Effector memory CD8-positive, alpha-beta T cell (primary cell): Measurements from ENCODE around the gene ZC3H8.
"Not testable (repeated sequence)": the region's sequence is repeated elsewhere in the genome, so short reads cannot be mapped to it uniquely, and the experiment has no call there.

Experiments
- ATAC-seq: fragments of 150-1000 bp; cut with Tn5 transposase; replicated peaks from 2 replicates; pipeline ENCODE4 v1.10.0; 2021; ENCODE audit warnings: mild to moderate bottlenecking, moderate library complexity
- DNase-seq, 3 experiments: peaks; one replicate each; pipeline ENCODE4 v3.0.0; 2021
- H3K27ac Mint-ChIP-seq, 2 donors: one replicate each; pipeline ENCODE4 v1.8.0; 2022; ENCODE audit warnings: mild to moderate bottlenecking in 2 of 2, mixed read lengths in 2 of 2, moderate library complexity in 2 of 2
- H3K27me3 Mint-ChIP-seq, 2 donors: one replicate each; pipeline ENCODE4 v1.8.0; 2022; ENCODE audit warnings: mixed read lengths in 2 of 2
- H3K36me3 Mint-ChIP-seq: one replicate; pipeline ENCODE4 v1.8.0; 2022; ENCODE audit warnings: mild to moderate bottlenecking, moderate library complexity, mixed read lengths; ENCODE audit not compliant: insufficient read depth
- H3K4me1 Mint-ChIP-seq, 2 donors: one replicate each; pipeline ENCODE4 v1.8.0; 2022; ENCODE audit warnings: low read depth in 2 of 2, mixed read lengths in 2 of 2
- H3K4me3 Mint-ChIP-seq, 2 donors: one replicate each; pipeline ENCODE4 v1.8.0; 2022; ENCODE audit warnings: mild to moderate bottlenecking in 2 of 2, mixed read lengths in 2 of 2, moderate library complexity in 2 of 2
- H3K9me3 Mint-ChIP-seq, 2 donors: one replicate each; pipeline ENCODE4 v1.8.0; 2022; ENCODE audit warnings: mixed read lengths in 2 of 2

The ZC3H8 gene

DNA sequence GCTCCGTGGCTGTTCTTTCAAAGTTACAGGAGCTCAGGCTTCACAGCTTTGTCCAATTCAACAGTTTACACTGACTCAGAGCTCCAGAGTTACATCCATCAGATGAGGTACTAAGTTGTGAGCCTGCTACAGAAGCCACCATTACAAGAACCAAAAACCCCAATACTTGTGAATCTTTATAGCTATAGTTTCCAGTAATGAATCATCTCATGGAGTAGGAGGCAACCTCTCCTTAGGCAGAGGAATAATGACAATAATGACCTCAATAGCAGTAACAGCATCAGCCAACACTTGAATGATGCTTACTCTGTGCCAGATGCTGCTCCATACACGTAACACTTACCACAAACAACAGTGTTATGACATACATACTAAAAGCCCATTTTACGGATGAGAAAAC is 3.6 kb downstream of the ZC3H8 start:
- Mint-ChIP-seq H3K4me1 (peaks cover 4 to 11% of the 10 kb centered on the region in 2 donors), H3K36me3 (peaks cover 27% of the 10 kb centered on the region), H3K9me3 (no peaks in the 10 kb centered on the region), H3K27ac (no peak overlapping the region), H3K4me3 (no peak overlapping the region), H3K27me3 (no peaks in the 10 kb centered on the region)
- no peak for DNase-seq
- ATAC-seq: no peak

- no peak overlapping the region for H3K4me3 Mint-ChIP-seq
- no peaks in the 10 kb centered on the region for H3K27me3 Mint-ChIP-seq
- peaks cover 21% of the 10 kb centered on the region for H3K36me3 Mint-ChIP-seq
- H3K4me1 Mint-ChIP-seq: peaks cover 0 to 13% of the 10 kb centered on the region in 2 donors
- H3K27ac Mint-ChIP-seq: no peak overlapping the region
- ATAC-seq (no peak), DNase-seq (no peak)
- no peaks in the 10 kb centered on the region for H3K9me3 Mint-ChIP-seq
These were observed 10.0 kb downstream of the ZC3H8 start for GRCh38 chr2:112244854-112245253.

GRCh38 chr2:112243233-112243632 is 11.6 kb downstream of the ZC3H8 start:
- no peaks in the 10 kb centered on the region for H3K9me3 Mint-ChIP-seq
- DNase-seq (no peak), ATAC-seq (no peak)
- no peaks in the 10 kb centered on the region for H3K27me3 Mint-ChIP-seq
- H3K27ac Mint-ChIP-seq: no peak overlapping the region
- H3K4me1 Mint-ChIP-seq: peaks cover 0 to 13% of the 10 kb centered on the region in 2 donors
- no peak overlapping the region for H3K4me3 Mint-ChIP-seq
- H3K36me3 Mint-ChIP-seq: peaks cover 17% of the 10 kb centered on the region

GRCh38 chr2:112242384-112242783 is 12.5 kb downstream of the ZC3H8 start:
- Mint-ChIP-seq H3K4me1 (peaks cover 0 to 13% of the 10 kb centered on the region in 2 donors), H3K27ac (no peak overlapping the region), H3K4me3 (no peak overlapping the region), H3K9me3 (no peaks in the 10 kb centered on the region), H3K27me3 (no peaks in the 10 kb centered on the region), H3K36me3 (peaks cover 18% of the 10 kb centered on the region)
- ATAC-seq: no peak
- no peak for DNase-seq

DNA sequence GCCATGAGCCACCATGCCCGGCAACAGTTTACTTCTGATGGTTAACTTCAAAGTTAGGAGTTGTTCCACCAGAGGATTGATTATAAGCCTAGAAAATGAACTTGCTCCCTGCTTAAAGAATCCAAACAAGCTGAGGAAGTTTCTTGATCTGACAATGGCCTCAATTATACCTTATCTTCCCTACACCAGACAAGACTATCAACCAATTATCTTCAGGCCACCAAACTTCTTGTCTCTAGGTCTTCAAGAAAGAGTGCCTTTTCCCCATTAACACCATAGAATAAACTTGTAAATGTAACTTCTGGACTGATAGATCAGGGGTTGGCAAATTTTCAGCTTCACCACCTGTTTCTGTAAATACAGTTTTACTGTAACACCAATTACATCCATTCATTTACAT is 15.0 kb downstream of the ZC3H8 start:
- Mint-ChIP-seq H3K4me1 (peaks cover 0 to 13% of the 10 kb centered on the region in 2 donors), H3K36me3 (peaks cover 21% of the 10 kb centered on the region), H3K27me3 (no peaks in the 10 kb centered on the region), H3K4me3 (no peak overlapping the region), H3K27ac (no peak overlapping the region), H3K9me3 (no peaks in the 10 kb centered on the region)
- ATAC-seq (no peak), DNase-seq (no peak)

DNA sequence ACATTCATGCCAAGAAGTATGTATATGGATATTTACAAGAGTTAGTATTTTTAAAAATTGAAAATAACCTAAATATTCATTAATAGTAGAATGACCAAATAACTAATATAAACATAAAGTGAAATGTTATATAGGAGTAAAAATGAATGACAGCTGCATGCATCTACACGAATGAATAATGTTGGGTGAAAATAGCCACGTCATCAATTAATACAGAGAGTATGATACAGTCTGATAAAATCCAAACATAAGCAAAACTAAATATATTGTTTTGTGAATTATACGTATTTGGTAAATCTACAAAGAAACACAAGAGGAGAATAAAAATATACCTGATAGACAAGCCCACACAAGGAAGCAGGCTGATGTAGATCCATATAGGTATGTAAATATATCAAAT is 24.5 kb downstream of the ZC3H8 start:
- Mint-ChIP-seq H3K4me3 (no peak overlapping the region), H3K4me1 (no peaks in the 10 kb centered on the region), H3K27ac (no peak overlapping the region), H3K27me3 (no peaks in the 10 kb centered on the region), H3K9me3 (no peaks in the 10 kb centered on the region), H3K36me3 (peaks cover 23% of the 10 kb centered on the region)
- ATAC-seq: no peak
- DNase-seq: no peak

GRCh38 chr2:112229348-112229747 is 25.5 kb downstream of the ZC3H8 start:
- ATAC-seq: no peak
- Mint-ChIP-seq H3K4me3 (no peak overlapping the region), H3K4me1 (no peaks in the 10 kb centered on the region), H3K36me3 (peaks cover 18% of the 10 kb centered on the region), H3K27ac (no peak overlapping the region), H3K27me3 (no peaks in the 10 kb centered on the region), H3K9me3 (no peaks in the 10 kb centered on the region)
- no peak for DNase-seq

- DNase-seq (no peak), ATAC-seq (no peak)
- no peaks in the 10 kb centered on the region for H3K4me1 Mint-ChIP-seq
- no peak overlapping the region for H3K4me3 Mint-ChIP-seq
- H3K27ac Mint-ChIP-seq: no peak overlapping the region
- H3K27me3 Mint-ChIP-seq: no peaks in the 10 kb centered on the region
- peaks cover 11% of the 10 kb centered on the region for H3K36me3 Mint-ChIP-seq
- H3K9me3 Mint-ChIP-seq: peaks cover 4 to 12% of the 10 kb centered on the region in 2 donors
These were observed 34.0 kb downstream of the ZC3H8 start for GRCh38 chr2:112220831-112221230.

DNA sequence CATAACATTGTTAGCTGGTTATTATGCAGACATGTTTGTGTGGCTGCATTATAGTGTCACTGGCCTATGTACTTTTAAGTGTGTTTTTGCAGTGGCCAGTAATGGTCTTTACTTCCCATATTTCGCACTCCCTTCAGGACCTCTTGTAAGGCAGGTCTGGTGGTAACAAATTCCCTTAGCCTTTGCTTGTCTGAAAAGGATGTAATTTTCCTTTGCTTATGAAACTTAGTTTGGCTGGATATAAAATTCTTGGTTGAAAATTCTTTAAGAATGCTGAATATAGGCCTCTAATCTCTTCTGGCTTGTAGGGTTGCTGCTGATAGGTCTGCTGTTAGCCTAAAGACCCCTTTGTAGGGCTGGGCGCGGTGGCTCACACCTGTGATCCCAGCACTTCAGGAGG is 34.7 kb downstream of the ZC3H8 start:
- Mint-ChIP-seq H3K9me3 (peaks cover 4 to 12% of the 10 kb centered on the region in 2 donors), H3K4me3 (no peak overlapping the region)

GRCh38 chr2:112217854-112218253 is 37.0 kb downstream of the ZC3H8 start:
- Mint-ChIP-seq H3K27me3 (no peaks in the 10 kb centered on the region), H3K4me1 (no peaks in the 10 kb centered on the region), H3K4me3 (no peak overlapping the region), H3K27ac (no peak overlapping the region), H3K9me3 (peaks cover 4 to 12% of the 10 kb centered on the region in 2 donors), H3K36me3 (peaks cover 10% of the 10 kb centered on the region)
- no peak for ATAC-seq
- DNase-seq: no peak

More for the DNA sequence above, 34.7 kb downstream of the ZC3H8 start:
- Mint-ChIP-seq H3K36me3 (peaks cover 9% of the 10 kb centered on the region), H3K4me1 (no peaks in the 10 kb centered on the region), H3K27me3 (no peaks in the 10 kb centered on the region), H3K27ac (no peak overlapping the region)
- no peak for ATAC-seq
- DNase-seq: no peak

DNA sequence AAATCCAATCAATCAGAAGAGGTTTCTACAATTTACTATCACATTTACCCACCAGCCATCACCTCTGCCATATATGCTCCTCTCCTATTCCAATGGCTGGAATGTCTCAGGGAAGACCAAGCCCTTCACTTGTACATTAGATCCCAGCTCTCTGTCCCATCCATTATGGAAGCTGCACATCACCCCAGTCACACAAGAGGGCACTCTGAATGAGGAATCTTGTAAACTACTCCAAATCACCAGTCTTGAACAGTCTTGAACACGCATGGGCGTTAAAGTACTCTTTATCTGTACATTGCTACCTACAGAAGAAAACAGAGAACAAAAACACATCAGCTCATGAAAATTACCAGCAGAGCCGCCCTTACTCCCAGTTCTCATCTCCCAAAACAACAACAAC is 38.7 kb downstream of the ZC3H8 start:
- DNase-seq (no peak), ATAC-seq (no peak)

GRCh38 chr2:112207905-112208304 is 46.9 kb downstream of the ZC3H8 start:
- not testable (repeated sequence) for H3K27me3 Mint-ChIP-seq, H3K36me3 Mint-ChIP-seq, ATAC-seq, H3K4me3 Mint-ChIP-seq, DNase-seq, H3K27ac Mint-ChIP-seq, H3K4me1 Mint-ChIP-seq, H3K9me3 Mint-ChIP-seq

More for the DNA sequence above, 38.7 kb downstream of the ZC3H8 start:
- H3K27me3 Mint-ChIP-seq: no peaks in the 10 kb centered on the region
- no peak overlapping the region for H3K4me3 Mint-ChIP-seq
- H3K9me3 Mint-ChIP-seq: peaks cover 0 to 5% of the 10 kb centered on the region in 2 donors
- H3K36me3 Mint-ChIP-seq: peaks cover 4% of the 10 kb centered on the region
- H3K27ac Mint-ChIP-seq: peak overlapping the region in 1 of 2 donors; percentile 22
- no peaks in the 10 kb centered on the region for H3K4me1 Mint-ChIP-seq

DNA sequence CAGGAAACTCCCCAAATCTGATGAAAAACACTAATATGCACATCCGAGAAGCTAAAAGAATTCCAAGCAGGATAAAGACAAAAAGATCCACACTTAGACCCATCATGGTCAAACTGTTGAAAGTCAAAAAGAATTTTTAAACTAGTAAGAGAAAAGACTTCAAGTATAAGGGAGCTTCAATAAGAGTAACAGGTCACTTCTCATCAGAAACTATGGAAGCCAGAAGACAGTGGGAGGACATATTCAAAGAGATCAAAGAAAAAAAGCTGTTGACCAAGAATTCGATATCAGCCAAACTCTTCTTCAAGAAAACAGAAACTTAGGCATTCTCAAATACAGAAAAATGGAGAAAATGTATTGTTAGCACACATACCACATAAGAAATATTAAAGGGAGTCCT is 50.4 kb downstream of the ZC3H8 start:
- no peak for DNase-seq
- Mint-ChIP-seq H3K9me3 (peaks cover 1 to 9% of the 10 kb centered on the region in 2 donors), H3K4me3 (no peak overlapping the region), H3K27me3 (peaks cover 9% of the 10 kb centered on the region in 2 donors), H3K36me3 (no peaks in the 10 kb centered on the region), H3K4me1 (no peaks in the 10 kb centered on the region), H3K27ac (no peak overlapping the region)
- no peak for ATAC-seq

- H3K36me3 Mint-ChIP-seq: no peaks in the 10 kb centered on the region
- no peaks in the 10 kb centered on the region for H3K4me1 Mint-ChIP-seq
- no peak overlapping the region for H3K27ac Mint-ChIP-seq
- peaks cover 20 to 23% of the 10 kb centered on the region in 2 donors for H3K27me3 Mint-ChIP-seq
- H3K4me3 Mint-ChIP-seq: no peak overlapping the region
- peaks cover 1 to 9% of the 10 kb centered on the region in 2 donors for H3K9me3 Mint-ChIP-seq
- no peak for DNase-seq
- no peak for ATAC-seq
These were observed 53.0 kb downstream of the ZC3H8 start for GRCh38 chr2:112201696-112202430.
